ENCODE results near the gene SDCCAG8.

SDCCAG8 gene

GRCh38 chr1:243542739-243543415 is 287.0 kb downstream of the SDCCAG8 start:
- no peaks in the 10 kb centered on the region for H3K4me1 ChIP-seq (ENCODE audit: control insufficient read depth, insufficient read depth, low read length)
- H3K27ac ChIP-seq (ENCODE audit: low read depth, low read length) = no peak overlapping the region
- H3K9ac ChIP-seq (ENCODE audit: low read length) = no peak overlapping the region
- no peak overlapping the region for H3K4me3 ChIP-seq (ENCODE audit: low read length)
- peaks cover 2% of the 10 kb centered on the region for H3K36me3 ChIP-seq (ENCODE audit: control insufficient read depth, insufficient read depth, low read length)
- no peaks in the 10 kb centered on the region for H3K27me3 ChIP-seq (ENCODE audit: control insufficient read depth, insufficient read depth, low read length)

- no peaks in the 10 kb centered on the region for H3K27me3 ChIP-seq (ENCODE audit: control insufficient read depth, insufficient read depth, low read length)
- peaks cover 2% of the 10 kb centered on the region for H3K36me3 ChIP-seq (ENCODE audit: control insufficient read depth, insufficient read depth, low read length)
- H3K4me1 ChIP-seq (ENCODE audit: control insufficient read depth, insufficient read depth, low read length) = no peaks in the 10 kb centered on the region
- no peak overlapping the region for H3K9ac ChIP-seq (ENCODE audit: low read length)
- no peak overlapping the region for H3K27ac ChIP-seq (ENCODE audit: low read depth, low read length)
- H3K4me3 ChIP-seq (ENCODE audit: low read length) = no peak overlapping the region
Observed at GRCh38 chr1:243543501-243543900, 287.7 kb downstream of the SDCCAG8 start.

- H3K27me3 ChIP-seq (ENCODE audit: control insufficient read depth, insufficient read depth, low read length) = no peaks in the 10 kb centered on the region
- H3K27ac ChIP-seq (ENCODE audit: low read depth, low read length) = no peak overlapping the region
- no peak overlapping the region for H3K9ac ChIP-seq (ENCODE audit: low read length)
- H3K4me3 ChIP-seq (ENCODE audit: low read length) = no peak overlapping the region
- H3K36me3 ChIP-seq (ENCODE audit: control insufficient read depth, insufficient read depth, low read length) = peaks cover 2% of the 10 kb centered on the region
- H3K4me1 ChIP-seq (ENCODE audit: control insufficient read depth, insufficient read depth, low read length) = no peaks in the 10 kb centered on the region
Observed at GRCh38 chr1:243546457-243546856, 290.6 kb downstream of the SDCCAG8 start.

- Histone ChIP-seq H3K4me1 (ENCODE audit: control insufficient read depth, insufficient read depth, low read length) (no peaks in the 10 kb centered on the region), H3K27ac (ENCODE audit: low read depth, low read length) (no peak overlapping the region), H3K4me3 (ENCODE audit: low read length) (no peak overlapping the region), H3K36me3 (ENCODE audit: control insufficient read depth, insufficient read depth, low read length) (peaks cover 2% of the 10 kb centered on the region), H3K9ac (ENCODE audit: low read length) (no peak overlapping the region), H3K27me3 (ENCODE audit: control insufficient read depth, insufficient read depth, low read length) (no peaks in the 10 kb centered on the region)
Observed at GRCh38 chr1:243547891-243548290, 292.1 kb downstream of the SDCCAG8 start.

- Histone ChIP-seq H3K9ac (ENCODE audit: low read length) (no peak overlapping the region), H3K4me3 (ENCODE audit: low read length) (no peak overlapping the region), H3K4me1 (ENCODE audit: control insufficient read depth, insufficient read depth, low read length) (no peaks in the 10 kb centered on the region), H3K27ac (ENCODE audit: low read depth, low read length) (no peak overlapping the region), H3K36me3 (ENCODE audit: control insufficient read depth, insufficient read depth, low read length) (peaks cover 2% of the 10 kb centered on the region), H3K27me3 (ENCODE audit: control insufficient read depth, insufficient read depth, low read length) (no peaks in the 10 kb centered on the region)
Observed at GRCh38 chr1:243548516-243548915, 292.7 kb downstream of the SDCCAG8 start.

- Histone ChIP-seq H3K4me3 (ENCODE audit: low read length) (no peak overlapping the region), H3K27me3 (ENCODE audit: control insufficient read depth, insufficient read depth, low read length) (no peaks in the 10 kb centered on the region), H3K9ac (ENCODE audit: low read length) (no peak overlapping the region)
Observed at GRCh38 chr1:243549108-243549507, 293.3 kb downstream of the SDCCAG8 start.

More at GRCh38 chr1:243549108-243549507, 293.3 kb downstream of the SDCCAG8 start:
- Histone ChIP-seq H3K36me3 (ENCODE audit: control insufficient read depth, insufficient read depth, low read length) (peaks cover 2% of the 10 kb centered on the region), H3K4me1 (ENCODE audit: control insufficient read depth, insufficient read depth, low read length) (no peaks in the 10 kb centered on the region), H3K27ac (ENCODE audit: low read depth, low read length) (no peak overlapping the region)

All from rectal smooth muscle tissue (tissue), 1 donor.